Ovary (tissue), 3 donors: ENCODE data around the gene ZNF841.

ENCODE experiments used
- EP300 ChIP-seq: sonication (generic); formaldehyde crosslinking; IDR thresholded peaks from one replicate; pipeline ENCODE4 v1.6.1; 2017; ENCODE audit warnings: antibody characterized with exemption
- TF ChIP-seq, protein P1 (sequence below), 3 donors: fragments of 450-650 bp in 2 of 3; fragments of 200-600 bp in 1 of 3; IDR thresholded peaks; one replicate each; pipeline versions ENCODE4 v1.5.1 to v1.8.0; 2016 to 2022; ENCODE audit warnings: antibody characterized with exemption in 3 of 3, mild to moderate bottlenecking in 1 of 3
- donor health status: DM: no; HTN: no; CAD: no.

DNA sequence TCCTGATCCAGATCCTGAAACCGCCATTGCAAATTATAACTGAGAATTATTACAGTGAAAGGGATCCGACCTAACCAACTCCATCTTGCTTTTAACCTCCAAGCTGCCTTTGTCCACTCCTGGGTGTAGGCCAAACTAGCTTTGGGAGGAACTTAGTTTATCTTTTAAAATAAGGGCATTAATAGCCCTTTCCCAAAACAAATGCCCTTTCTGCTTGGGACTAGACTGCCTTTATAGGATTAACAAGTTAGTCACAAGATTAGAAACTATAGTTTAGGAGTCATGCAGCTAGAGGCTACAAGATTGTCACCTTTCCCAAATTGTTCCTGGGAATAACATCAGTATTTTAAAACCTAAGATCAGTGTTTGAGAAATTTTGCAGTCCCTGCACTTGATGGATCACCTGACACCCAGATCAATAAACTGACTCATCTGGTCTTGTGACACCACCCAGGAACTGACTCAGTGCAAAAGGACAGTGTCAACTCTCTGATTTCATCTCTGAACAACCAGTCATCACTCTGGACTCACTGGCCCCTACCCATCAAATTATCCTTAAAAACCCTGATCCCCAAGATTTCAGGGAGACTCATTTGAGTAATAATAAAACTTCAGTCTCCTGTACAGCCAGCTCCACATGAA lies 4.1 kb upstream of the ZNF841 start:
- TF ChIP-seq EP300 = no peak
- TF ChIP-seq, protein P1, sequence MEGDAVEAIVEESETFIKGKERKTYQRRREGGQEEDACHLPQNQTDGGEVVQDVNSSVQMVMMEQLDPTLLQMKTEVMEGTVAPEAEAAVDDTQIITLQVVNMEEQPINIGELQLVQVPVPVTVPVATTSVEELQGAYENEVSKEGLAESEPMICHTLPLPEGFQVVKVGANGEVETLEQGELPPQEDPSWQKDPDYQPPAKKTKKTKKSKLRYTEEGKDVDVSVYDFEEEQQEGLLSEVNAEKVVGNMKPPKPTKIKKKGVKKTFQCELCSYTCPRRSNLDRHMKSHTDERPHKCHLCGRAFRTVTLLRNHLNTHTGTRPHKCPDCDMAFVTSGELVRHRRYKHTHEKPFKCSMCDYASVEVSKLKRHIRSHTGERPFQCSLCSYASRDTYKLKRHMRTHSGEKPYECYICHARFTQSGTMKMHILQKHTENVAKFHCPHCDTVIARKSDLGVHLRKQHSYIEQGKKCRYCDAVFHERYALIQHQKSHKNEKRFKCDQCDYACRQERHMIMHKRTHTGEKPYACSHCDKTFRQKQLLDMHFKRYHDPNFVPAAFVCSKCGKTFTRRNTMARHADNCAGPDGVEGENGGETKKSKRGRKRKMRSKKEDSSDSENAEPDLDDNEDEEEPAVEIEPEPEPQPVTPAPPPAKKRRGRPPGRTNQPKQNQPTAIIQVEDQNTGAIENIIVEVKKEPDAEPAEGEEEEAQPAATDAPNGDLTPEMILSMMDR (IDR thresholded peaks at IDR 0.05) = no peak
